NB4 (cell line): ENCODE results near the gene PPP4R4.

Experiments used
- DNase-seq: peaks from one replicate; pipeline ENCODE4 v3.0.0; 2010; ENCODE audit warnings: low read depth
- H3K4me3 ChIP-seq: one replicate; pipeline ENCODE4 v1.5.1; 2011; ENCODE audit warnings: mild to moderate bottlenecking, low read depth, low read length, moderate library complexity
- CTCF ChIP-seq: IDR thresholded peaks from one replicate; pipeline ENCODE4 v1.5.1; 2012; ENCODE audit warnings: low read depth, low read length
- MAX ChIP-seq: IDR thresholded peaks from 2 replicates; pipeline ENCODE4 v1.6.1; 2011; ENCODE audit warnings: low read depth, low read length
- MYC ChIP-seq: IDR thresholded peaks from 2 replicates; pipeline ENCODE4 v1.6.1; 2011; ENCODE audit warnings: low read depth, low read length
- POLR2A ChIP-seq: IDR thresholded peaks from 2 replicates; pipeline ENCODE4 v1.6.1; 2011; ENCODE audit warnings: mild to moderate bottlenecking; ENCODE audit not compliant: insufficient read length; ENCODE audit errors: extremely low read depth

Gene PPP4R4

GRCh38 chr14:94127330-94127729 is 46.8 kb upstream of the PPP4R4 start:
- no peak for DNase-seq
- H3K4me3 ChIP-seq, result no peak overlapping the region
- TF ChIP-seq POLR2A (no peak), MAX (no peak), MYC (no peak), CTCF (no peak)

- DNase-seq, result no peak
- TF ChIP-seq MYC (no peak), MAX (no peak), POLR2A (no peak), CTCF (no peak)
- no peak overlapping the region for H3K4me3 ChIP-seq
Observed at GRCh38 chr14:94128216-94128839, 45.8 kb upstream of the PPP4R4 start.

GRCh38 chr14:94129111-94129757 is 44.9 kb upstream of the PPP4R4 start, which contains the start of gene IFI27L2:
TSS of gene IFI27L2 (minus strand) at chr14:94129604. CDS start at chr14:94129564, 40 bp downstream.
- peak within 1 kb of the TSS; percentile 59 for H3K4me3 ChIP-seq
- DNase-seq, result peak; percentile 79

GRCh38 chr14:94129758-94130414 is 44.2 kb upstream of the PPP4R4 start:
- no peak for TF ChIP-seq MAX
- TF ChIP-seq CTCF, result no peak
- TF ChIP-seq MYC, result no peak
- TF ChIP-seq POLR2A, result no peak
- peak overlapping the region; percentile 54 for H3K4me3 ChIP-seq
- DNase-seq, result peak; percentile 37

More at GRCh38 chr14:94129111-94129757, 44.9 kb upstream of the PPP4R4 start, which contains the start of gene IFI27L2:
- TF ChIP-seq MAX, result no peak
- TF ChIP-seq CTCF, result no peak
- TF ChIP-seq MYC, result no peak
- TF ChIP-seq POLR2A, result peak; percentile 31

GRCh38 chr14:94132285-94132887 is 41.7 kb upstream of the PPP4R4 start:
- TF ChIP-seq POLR2A (no peak), CTCF (peak; percentile 56), MAX (no peak), MYC (no peak)
- peak; percentile 73 for DNase-seq
- H3K4me3 ChIP-seq, result no peak overlapping the region
